ENCODE measurements around the gene CD52.

GRCh38 chr1:26269198-26269550 lies 48.6 kb upstream of the CD52 start:
- TF ChIP-seq CTCF (optimal IDR thresholded peaks at IDR 0.05 in 1 of 3, IDR thresholded peaks at IDR 0.05 in 1 of 3, conservative IDR thresholded peaks at IDR 0.05 in 1 of 3; ENCODE audit: extremely low read depth in 1 of 3, insufficient read depth in 2 of 3, low read length in 3 of 3) (no peak), EZH2 (IDR thresholded peaks at IDR 0.05; ENCODE audit: low read length) (no peak)
